KMS-11 (cell line): ENCODE data around the gene NADSYN1.

ENCODE experiments used
- H2AFZ ChIP-seq: fragments of 200-600 bp; sonication (generic); 2 replicates; pipeline ENCODE4 v1.6.1; 2016; ENCODE audit warnings: antibody characterized with exemption, mixed run types, low read depth
- H3K27ac ChIP-seq: fragments of 200-600 bp; sonication (generic); 2 replicates; pipeline ENCODE4 v1.6.1; 2016; ENCODE audit warnings: mild to moderate bottlenecking, mixed run types
- H3K27me3 ChIP-seq: fragments of 200-600 bp; sonication (generic); 2 replicates; pipeline ENCODE4 v1.6.1; 2017; ENCODE audit warnings: mild to moderate bottlenecking, low read depth, mixed run types, moderate library complexity; ENCODE audit not compliant: insufficient read depth
- H3K36me3 ChIP-seq: fragments of 200-600 bp; sonication (generic); 2 replicates; pipeline ENCODE4 v1.6.1; 2017; ENCODE audit warnings: mild to moderate bottlenecking, mixed run types; ENCODE audit not compliant: insufficient read depth
- H3K4me1 ChIP-seq: fragments of 200-600 bp; sonication (generic); 2 replicates; pipeline ENCODE4 v1.6.1; 2016; ENCODE audit warnings: mild to moderate bottlenecking, low read depth, mixed run types; ENCODE audit not compliant: poor library complexity, severe bottlenecking
- H3K4me2 ChIP-seq: fragments of 200-600 bp; sonication (generic); 2 replicates; pipeline ENCODE4 v1.7.0; 2016; ENCODE audit warnings: mild to moderate bottlenecking, mixed run types
- H3K4me3 ChIP-seq: fragments of 200-600 bp; sonication (generic); IDR thresholded peaks from 2 replicates; pipeline ENCODE4 v1.6.1; 2017; ENCODE audit warnings: low read depth, low read length, mixed read lengths; ENCODE audit not compliant: insufficient read depth
- H3K79me2 ChIP-seq: fragments of 200-600 bp; sonication (generic); 2 replicates; pipeline ENCODE4 v1.6.1; 2016; ENCODE audit warnings: low read depth, mixed run types; ENCODE audit not compliant: insufficient read depth
- H3K9ac ChIP-seq: fragments of 200-600 bp; sonication (generic); 2 replicates; pipeline ENCODE4 v1.6.1; 2016; ENCODE audit warnings: mild to moderate bottlenecking, mixed run types
- H4K20me1 ChIP-seq: fragments of 200-600 bp; sonication (generic); 2 replicates; pipeline ENCODE4 v1.6.1; 2016; ENCODE audit warnings: mild to moderate bottlenecking, mixed run types; ENCODE audit not compliant: insufficient read depth
- CTCF ChIP-seq: fragments of 200-600 bp; sonication (generic); conservative IDR thresholded peaks from 2 replicates; pipeline ENCODE4 v1.6.1; 2017; ENCODE audit warnings: low read depth, mild to moderate bottlenecking, antibody characterized with exemption, low read length, moderate library complexity, mixed read lengths

Gene NADSYN1

GRCh38 chr11:71452199-71453036, 585 bp upstream of the NADSYN1 start:
- Histone ChIP-seq H4K20me1 (no peaks in the 10 kb centered on the region), H3K9ac (no peak overlapping the region), H2AFZ (peak overlapping the region; percentile 53; the same call in 1 of the 2 replicates), H3K27me3 (no peaks in the 10 kb centered on the region), H3K4me1 (peaks cover 6% of the 10 kb centered on the region), H3K27ac (no peak overlapping the region), H3K36me3 (no peaks in the 10 kb centered on the region; the same call in 1 of the 2 replicates), H3K4me2 (peak overlapping the region; percentile 39), H3K79me2 (peaks cover 15% of the 10 kb centered on the region; the same call in 1 of the 2 replicates), H3K4me3 (no peak overlapping the region)
- TF ChIP-seq CTCF: no peak

GRCh38 chr11:71453918-71454304, 908 bp downstream of the NADSYN1 start:
- Histone ChIP-seq H3K4me1 (peaks cover 6% of the 10 kb centered on the region), H3K4me2 (peak overlapping the region; percentile 50), H3K4me3 (no peak overlapping the region), H3K79me2 (peaks cover 15% of the 10 kb centered on the region; the same call in 1 of the 2 replicates), H3K27ac (no peak overlapping the region), H4K20me1 (no peaks in the 10 kb centered on the region), H3K36me3 (no peaks in the 10 kb centered on the region; the same call in 1 of the 2 replicates), H3K27me3 (no peaks in the 10 kb centered on the region), H2AFZ (no peak overlapping the region), H3K9ac (peak overlapping the region; percentile 46; the same call in 1 of the 2 replicates)
- no peak for TF ChIP-seq CTCF

GRCh38 chr11:71454470-71455113, 1.6 kb downstream of the NADSYN1 start:
- H4K20me1 ChIP-seq: no peaks in the 10 kb centered on the region
- H3K27ac ChIP-seq: no peak overlapping the region
- H2AFZ ChIP-seq: no peak overlapping the region
- H3K36me3 ChIP-seq: no peaks in the 10 kb centered on the region; the same call in 1 of the 2 replicates
- TF ChIP-seq CTCF: no peak
- peaks cover 15% of the 10 kb centered on the region; the same call in 1 of the 2 replicates for H3K79me2 ChIP-seq
- H3K4me1 ChIP-seq: peaks cover 6% of the 10 kb centered on the region
- peak overlapping the region; percentile 50 for H3K4me2 ChIP-seq
- no peak overlapping the region for H3K9ac ChIP-seq
- no peaks in the 10 kb centered on the region for H3K27me3 ChIP-seq
- H3K4me3 ChIP-seq: no peak overlapping the region

DNA sequence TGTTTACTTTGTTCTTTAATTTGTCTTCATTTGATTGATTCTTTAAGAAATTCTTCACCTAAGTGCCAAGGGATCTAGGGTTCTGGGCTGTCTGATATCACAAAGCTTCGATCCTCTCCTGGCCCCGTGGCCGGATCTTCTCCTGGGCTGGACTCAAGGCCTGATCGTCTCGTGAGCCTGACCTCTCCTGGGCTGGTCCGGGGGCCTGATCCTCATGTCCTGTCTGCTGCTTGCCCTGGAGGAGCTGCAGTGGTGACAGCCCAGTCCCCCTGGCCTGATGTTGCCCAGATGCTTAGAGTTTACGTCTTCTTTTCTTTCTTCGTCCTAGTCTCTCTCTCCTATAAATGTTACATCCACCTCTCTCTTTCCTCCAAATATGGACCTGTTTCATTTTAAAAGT, 3.3 kb downstream of the NADSYN1 start:
- Histone ChIP-seq H3K36me3 (no peaks in the 10 kb centered on the region; the same call in 1 of the 2 replicates), H3K27me3 (no peaks in the 10 kb centered on the region), H4K20me1 (no peaks in the 10 kb centered on the region), H2AFZ (no peak overlapping the region), H3K4me2 (no peak overlapping the region), H3K79me2 (peaks cover 15% of the 10 kb centered on the region; the same call in 1 of the 2 replicates), H3K4me1 (no peaks in the 10 kb centered on the region), H3K9ac (no peak overlapping the region), H3K27ac (no peak overlapping the region), H3K4me3 (no peak overlapping the region)
- TF ChIP-seq CTCF: no peak
